ENCODE measurements around the gene PRKACA.

Gene PRKACA

GRCh38 chr19:14117668-14118164, at the start of gene PRKACA:
PRKACA (minus strand) TSS chr19:14117762; CDS start chr19:14117547, 215 bp downstream.
- H3K4me3 ChIP-seq (ENCODE audit: low read depth, low read length) = peak within 1 kb of the TSS; percentile 56

GRCh38 chr19:14166999-14167575, 49.5 kb upstream of the PRKACA start:
- no peak overlapping the region for H3K4me3 ChIP-seq (ENCODE audit: low read depth, low read length)

DNA sequence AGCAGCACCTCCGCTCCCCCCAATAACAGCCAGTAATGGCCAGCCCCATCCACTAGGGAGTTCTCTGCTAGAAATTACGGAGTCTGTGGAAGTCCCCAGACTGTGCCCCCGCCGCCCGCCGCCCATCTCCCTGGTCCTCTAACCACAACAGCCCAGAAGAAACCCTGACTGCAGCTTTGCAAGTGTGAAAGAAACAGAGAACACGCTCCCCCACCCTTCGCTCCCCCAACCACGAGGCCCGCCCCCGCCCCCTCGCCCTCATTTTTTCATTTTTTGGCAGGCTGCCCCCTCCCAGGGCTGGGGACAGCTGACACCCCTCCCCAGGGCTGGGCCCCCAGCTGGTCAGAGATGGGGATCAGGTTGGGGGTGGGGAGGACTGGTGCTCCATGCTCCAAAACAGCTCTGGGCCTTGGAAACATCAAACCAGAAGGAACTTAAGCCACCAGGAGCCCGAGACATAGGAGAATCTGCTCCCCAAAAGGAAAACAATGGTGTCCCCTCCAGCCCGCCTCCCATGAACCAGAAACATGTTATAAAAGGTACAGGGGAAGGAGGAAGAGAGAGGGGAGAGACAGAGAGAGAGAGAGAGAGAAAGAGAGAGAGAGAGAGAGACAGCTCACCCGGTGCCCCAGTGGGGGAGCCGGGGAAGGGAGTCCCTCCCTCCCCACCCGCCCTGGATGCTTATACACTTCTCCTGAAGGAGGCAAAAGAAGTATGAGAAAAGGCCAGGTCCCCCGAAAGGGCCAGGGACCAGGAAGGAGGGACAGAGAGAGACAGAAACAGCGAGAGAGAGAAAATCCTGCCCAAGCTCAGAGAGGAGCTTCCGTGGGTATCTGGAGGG, 48.6 kb upstream of the PRKACA start:
- H3K4me3 ChIP-seq (ENCODE audit: low read depth, low read length) = no peak overlapping the region

DNA sequence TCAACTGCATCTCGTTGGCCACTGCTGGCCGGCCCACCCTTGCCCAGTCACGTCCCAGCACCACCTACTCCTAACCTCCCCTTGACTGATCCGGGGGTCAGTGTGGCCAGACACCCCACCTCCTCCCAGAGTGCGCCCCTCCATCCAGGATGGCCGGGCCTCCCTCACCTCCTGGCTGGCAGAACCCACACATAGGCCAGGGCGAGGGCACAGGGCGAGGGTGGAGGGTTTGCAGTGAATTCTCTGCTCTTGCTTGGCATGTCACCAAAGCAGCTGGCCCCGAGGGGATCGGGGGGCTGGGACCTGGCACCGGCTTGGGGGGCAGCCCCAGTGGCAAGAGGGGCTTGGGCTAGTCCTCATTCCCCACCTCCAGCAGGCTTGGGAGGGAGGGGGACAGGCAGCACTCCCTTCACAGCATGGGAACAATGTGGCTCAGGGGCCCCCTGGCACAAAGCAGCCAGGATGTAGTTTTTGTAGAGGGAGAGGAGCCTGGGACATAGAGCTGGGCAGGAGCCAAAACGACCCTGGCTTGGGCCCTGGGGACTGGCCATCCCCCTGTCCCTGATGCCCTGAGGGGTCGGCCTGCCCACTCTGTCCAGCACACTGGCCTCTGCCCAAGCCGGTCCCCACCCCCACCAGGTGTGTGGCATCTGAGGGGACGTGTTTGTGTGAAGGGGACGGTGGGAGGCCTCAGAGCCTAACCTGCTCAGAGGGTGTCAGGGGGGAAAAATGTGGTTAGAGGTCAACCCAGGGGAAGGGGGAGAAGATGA, 47.3 kb upstream of the PRKACA start:
- no peak overlapping the region for H3K4me3 ChIP-seq (ENCODE audit: low read depth, low read length)

GRCh38 chr19:14164082-14164481, 46.5 kb upstream of the PRKACA start:
- no peak overlapping the region for H3K4me3 ChIP-seq (ENCODE audit: low read depth, low read length)

DNA sequence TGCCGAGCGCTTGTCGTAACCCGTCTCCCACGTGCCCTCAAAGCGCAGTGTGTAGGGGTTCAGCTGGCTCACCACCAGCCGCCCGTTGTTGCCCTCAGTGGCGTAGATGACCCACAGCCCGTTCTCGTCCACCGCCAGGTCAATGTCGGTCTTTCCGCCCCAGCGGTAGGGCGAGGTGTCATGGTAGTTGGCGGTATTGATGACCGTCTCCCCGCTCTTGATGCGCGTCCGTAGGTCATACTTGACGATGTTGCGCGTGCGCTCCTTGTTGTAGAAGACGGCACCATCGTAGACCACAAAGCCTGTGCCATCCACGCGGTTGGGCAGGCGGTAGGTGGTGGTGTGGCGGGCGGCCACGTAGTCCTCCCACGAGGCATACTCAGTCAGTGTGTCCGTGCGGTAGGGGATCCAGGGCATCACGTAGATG, 45.3 kb upstream of the PRKACA start:
- H3K4me3 ChIP-seq (ENCODE audit: low read depth, low read length) = no peak overlapping the region

- no peak overlapping the region for H3K4me3 ChIP-seq (ENCODE audit: low read depth, low read length)
Observed at GRCh38 chr19:14161305-14161704, 43.7 kb upstream of the PRKACA start.

DNA sequence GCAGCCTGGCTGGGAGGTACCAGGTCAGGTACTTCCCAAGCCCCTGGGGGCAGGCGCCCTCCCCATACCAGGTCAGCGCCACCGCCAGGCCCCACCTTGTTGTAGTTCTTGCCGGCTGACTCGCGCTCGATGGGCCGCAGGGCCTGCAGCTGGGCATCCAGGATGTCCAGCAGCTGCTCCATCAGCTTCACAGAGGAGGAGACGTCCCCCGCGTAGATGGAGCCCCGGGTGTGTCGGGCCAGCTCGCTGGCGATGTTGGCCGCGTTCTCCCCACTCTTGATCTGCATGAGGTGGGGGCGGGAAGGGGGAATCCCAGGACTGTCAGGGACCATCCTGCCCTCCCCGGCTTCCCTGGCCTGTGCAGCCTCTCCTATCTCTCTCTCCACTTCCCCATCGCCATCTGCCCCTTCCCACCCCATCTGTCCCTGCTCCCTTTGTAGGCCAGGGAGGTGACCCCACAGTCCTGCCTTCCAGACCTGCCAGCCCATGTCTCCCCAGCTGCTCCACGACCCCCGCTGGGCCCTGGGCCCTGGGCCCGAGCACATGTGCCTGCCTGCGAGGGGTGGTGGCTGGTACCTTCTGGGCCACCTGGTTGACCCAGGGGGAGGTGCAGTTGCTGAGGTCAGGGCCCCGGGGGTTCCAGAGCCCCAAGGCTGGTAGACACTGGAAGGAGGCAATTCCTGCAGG, 42.6 kb upstream of the PRKACA start:
- H3K4me3 ChIP-seq (ENCODE audit: low read depth, low read length) = no peak overlapping the region

DNA sequence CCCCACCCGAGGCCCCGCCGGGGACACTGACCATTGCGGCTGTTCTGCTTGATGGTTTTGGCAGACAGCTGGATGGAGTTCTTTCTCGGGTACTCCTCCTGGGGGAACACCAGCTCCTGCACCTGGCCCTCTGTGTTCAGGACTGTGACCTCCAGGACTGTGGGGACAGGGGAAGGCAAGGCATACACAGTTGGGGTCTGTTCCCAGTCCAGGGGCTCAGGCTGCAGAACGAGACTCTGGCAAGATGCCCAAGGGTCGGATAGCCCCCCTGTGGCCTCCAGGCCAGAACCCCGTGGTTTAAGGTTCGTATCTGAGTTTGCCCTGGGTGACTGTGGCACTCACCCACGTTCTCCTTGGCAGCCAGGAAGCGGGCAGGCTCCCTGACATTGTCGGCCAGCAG, 41.5 kb upstream of the PRKACA start:
- no peak overlapping the region for H3K4me3 ChIP-seq (ENCODE audit: low read depth, low read length)

- no peak overlapping the region for H3K4me3 ChIP-seq (ENCODE audit: low read depth, low read length)
Observed at GRCh38 chr19:14158276-14159023, 40.9 kb upstream of the PRKACA start.

DNA sequence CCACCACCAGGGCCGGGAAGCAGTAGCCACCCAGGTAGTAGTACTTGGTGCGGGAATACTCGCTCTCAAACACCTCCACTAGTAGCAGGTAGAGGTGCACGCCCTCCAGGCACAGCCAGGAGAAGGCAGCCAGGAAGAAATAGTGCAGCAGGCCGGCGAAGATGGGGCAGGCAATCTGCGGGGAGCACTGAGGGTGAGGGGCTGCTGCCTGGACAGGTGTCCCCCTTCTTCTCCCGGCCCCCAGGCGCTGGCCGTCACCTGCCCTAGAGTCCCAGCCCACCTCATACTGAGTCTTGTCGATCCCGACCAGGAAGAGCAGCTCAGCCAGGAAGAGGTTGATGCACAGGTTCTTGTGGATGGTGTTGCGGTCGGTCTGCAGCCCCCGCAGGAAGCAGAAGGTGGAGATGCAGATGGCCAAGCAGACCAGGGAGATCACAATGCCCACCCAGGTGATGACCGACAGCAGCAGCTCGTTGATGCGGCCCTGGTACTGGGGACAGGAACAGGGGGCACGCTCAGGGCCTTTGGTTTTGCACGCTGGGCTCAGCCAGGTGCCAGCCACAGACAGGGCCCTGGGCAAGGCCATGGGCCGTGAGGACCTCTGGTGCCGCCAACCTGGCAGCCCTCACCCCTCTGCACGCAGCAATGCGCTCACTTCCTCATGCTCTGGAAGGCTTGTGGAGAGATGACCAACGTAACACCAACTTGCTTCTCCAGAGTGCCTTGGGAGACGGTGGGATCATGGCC, 39.6 kb upstream of the PRKACA start:
- H3K4me3 ChIP-seq (ENCODE audit: low read depth, low read length) = no peak overlapping the region

DNA sequence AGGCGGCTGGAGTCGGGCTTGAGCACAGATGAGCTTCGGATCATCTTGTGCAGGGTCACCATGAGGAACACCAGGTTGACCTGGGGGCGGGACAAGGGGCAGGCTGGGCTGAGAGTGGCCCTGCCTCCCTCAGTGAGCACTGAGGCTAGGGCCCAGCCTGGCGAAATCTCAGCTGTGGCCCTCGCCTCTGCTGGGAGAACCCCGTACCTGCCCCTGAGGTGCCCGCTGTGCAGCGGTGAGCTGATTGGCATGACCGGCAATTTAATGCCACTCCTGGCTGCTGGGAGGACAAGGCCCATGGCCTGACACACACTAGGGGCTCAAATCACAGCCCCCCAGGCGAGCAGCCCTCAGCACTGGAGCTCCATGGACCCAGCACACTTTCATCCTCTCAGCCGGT, 38.6 kb upstream of the PRKACA start:
- H3K4me3 ChIP-seq (ENCODE audit: low read depth, low read length) = no peak overlapping the region

GRCh38 chr19:14155371-14155770, 37.8 kb upstream of the PRKACA start:
- no peak overlapping the region for H3K4me3 ChIP-seq (ENCODE audit: low read depth, low read length)

- no peak overlapping the region for H3K4me3 ChIP-seq (ENCODE audit: low read depth, low read length)
Observed at GRCh38 chr19:14152713-14153112, 35.2 kb upstream of the PRKACA start.

DNA sequence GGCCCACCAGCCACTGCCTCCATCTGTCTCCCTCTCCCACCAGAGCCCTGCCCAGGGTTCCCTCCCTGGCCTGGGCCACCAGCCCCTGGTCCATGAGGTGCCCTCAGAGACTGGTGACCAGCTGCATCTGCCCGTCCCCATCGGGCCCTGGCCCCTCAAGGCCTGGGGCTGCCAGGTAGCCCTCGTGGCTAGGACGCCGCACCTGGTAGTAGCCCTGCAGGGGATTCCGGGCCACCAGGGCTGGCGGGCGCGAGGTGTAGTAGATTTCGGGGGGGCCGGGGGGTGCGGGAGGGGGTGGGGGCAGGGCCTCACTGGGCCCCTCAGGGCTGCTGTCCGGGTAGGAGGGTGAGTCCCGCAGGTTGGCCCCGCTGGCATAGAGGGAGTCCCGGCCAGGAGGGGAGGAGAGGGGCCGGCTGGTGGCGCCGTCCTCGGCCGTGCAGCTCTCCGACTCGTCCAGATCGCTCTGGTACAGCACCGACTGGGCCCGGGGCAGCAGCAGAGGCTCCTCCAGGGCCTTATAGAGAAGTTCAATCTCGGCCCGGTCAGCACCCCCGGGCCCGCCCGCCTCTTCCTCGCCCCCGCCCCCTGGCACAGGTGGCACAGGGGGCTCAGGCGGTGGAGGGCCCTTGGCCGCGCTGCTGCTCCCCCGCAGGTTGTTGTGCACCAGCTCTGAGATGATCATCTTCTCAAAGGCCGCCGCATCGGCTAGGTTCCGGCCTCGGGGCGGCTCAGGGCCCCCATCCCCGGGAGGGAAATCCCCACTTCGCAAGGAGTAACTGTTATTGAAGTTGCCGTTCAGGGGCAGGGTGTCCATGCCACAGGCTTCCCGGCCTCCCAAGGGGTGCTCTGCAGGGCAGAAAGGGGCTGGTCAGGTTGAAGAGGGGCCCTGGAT, 33.5 kb upstream of the PRKACA start:
- H3K4me3 ChIP-seq (ENCODE audit: low read depth, low read length) = no peak overlapping the region

- no peak overlapping the region for H3K4me3 ChIP-seq (ENCODE audit: low read depth, low read length)
Observed at GRCh38 chr19:14150041-14150769, 32.6 kb upstream of the PRKACA start.

- H3K4me3 ChIP-seq (ENCODE audit: low read depth, low read length) = no peak overlapping the region
Observed at GRCh38 chr19:14149509-14149994, 32.0 kb upstream of the PRKACA start.
